ENCODE measurements around the gene SLC2A13.

DNA sequence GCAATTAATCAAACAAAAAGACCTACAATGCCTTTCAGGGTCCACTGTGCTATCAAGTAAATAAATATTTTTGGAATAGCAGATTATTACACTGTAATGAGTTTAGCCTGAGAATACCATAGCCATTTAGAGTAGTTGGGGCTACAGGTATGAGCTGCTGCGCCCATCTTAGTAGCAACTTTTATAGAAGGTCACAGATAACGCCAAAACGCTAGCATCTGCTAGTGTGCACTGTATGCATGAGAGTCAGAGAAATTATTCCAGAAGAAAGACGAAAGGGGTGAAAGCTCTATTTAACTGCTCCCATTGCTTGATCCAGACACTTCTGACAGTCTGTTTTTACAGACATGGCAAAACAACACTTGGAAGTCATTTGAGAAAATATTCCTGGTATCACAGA lies 48.5 kb upstream of the SLC2A13 start:
- TF ChIP-seq CTCF (IDR thresholded peaks at IDR 0.05; ENCODE audit: extremely low read depth in 1 of 2, insufficient read depth in 1 of 2, low read depth in 1 of 2, low read length in 2 of 2) (no peak), EZH2 (IDR thresholded peaks at IDR 0.05; ENCODE audit: borderline replicate concordance, low read depth, low read length, severe bottlenecking) (no peak), POLR2A (IDR thresholded peaks at IDR 0.05; ENCODE audit: low read depth, low read length) (no peak), POLR2AphosphoS5 (IDR thresholded peaks at IDR 0.05; ENCODE audit: insufficient read depth, low read depth, low read length) (no peak)
- TF ChIP-seq, protein P1, sequence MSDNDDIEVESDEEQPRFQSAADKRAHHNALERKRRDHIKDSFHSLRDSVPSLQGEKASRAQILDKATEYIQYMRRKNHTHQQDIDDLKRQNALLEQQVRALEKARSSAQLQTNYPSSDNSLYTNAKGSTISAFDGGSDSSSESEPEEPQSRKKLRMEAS (IDR thresholded peaks at IDR 0.05; ENCODE audit: insufficient read depth, insufficient read length) = no peak
